ENCODE data around the gene EVC2.

DNA sequence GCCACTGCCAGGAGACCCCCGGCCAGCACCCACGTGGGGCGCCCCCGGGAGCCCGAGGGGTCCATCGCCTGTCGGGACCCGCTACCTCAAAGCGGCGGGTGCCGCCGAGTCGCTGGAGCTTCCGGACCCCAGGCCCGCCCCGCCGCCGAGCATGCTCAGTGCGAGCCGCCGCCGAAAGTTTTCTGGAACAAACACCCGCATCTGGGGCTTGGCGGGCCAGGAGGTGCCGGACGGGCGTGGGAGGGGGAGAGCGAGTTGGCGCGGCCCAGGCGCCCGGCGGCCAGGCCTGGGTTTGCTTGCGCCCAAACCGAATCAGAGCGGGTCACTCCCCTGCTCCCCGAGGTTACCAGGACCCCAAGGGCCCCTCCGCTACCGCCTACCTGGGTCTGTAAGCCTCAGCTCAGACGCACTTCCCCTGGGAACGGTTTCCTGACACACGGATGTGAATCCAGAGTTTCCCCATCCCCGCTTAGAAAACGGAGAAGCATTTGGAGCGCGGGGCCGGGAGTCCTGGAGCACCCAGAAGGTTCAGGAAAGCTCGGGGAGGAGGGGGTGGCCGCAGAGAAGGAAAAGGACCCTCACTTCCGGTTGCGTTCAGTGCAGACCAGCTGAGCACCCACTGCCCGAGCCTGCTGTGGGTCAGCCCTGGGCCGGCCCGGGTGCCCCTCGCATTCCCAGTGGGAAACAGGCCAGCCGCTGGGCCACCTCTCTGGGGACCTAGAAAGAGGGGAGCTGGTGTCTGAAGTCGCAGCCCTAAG is at the start of gene EVC2:
- TF ChIP-seq POLR2A (IDR thresholded peaks at IDR 0.05), result no peak
- TF ChIP-seq, protein P1, sequence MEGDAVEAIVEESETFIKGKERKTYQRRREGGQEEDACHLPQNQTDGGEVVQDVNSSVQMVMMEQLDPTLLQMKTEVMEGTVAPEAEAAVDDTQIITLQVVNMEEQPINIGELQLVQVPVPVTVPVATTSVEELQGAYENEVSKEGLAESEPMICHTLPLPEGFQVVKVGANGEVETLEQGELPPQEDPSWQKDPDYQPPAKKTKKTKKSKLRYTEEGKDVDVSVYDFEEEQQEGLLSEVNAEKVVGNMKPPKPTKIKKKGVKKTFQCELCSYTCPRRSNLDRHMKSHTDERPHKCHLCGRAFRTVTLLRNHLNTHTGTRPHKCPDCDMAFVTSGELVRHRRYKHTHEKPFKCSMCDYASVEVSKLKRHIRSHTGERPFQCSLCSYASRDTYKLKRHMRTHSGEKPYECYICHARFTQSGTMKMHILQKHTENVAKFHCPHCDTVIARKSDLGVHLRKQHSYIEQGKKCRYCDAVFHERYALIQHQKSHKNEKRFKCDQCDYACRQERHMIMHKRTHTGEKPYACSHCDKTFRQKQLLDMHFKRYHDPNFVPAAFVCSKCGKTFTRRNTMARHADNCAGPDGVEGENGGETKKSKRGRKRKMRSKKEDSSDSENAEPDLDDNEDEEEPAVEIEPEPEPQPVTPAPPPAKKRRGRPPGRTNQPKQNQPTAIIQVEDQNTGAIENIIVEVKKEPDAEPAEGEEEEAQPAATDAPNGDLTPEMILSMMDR (IDR thresholded peaks at IDR 0.05), result no peak

Data from lower leg skin (tissue), 3 donors.